ENCODE data around the gene KHNYN. TPM values are rescaled to one million over a fixed set of nuclear protein-coding genes. Genes with fewer than 3 reads are reported as not detected.

KHNYN gene
- total RNA-seq, 1 experiment from 2014 or later: 33.2 TPM

DNA sequence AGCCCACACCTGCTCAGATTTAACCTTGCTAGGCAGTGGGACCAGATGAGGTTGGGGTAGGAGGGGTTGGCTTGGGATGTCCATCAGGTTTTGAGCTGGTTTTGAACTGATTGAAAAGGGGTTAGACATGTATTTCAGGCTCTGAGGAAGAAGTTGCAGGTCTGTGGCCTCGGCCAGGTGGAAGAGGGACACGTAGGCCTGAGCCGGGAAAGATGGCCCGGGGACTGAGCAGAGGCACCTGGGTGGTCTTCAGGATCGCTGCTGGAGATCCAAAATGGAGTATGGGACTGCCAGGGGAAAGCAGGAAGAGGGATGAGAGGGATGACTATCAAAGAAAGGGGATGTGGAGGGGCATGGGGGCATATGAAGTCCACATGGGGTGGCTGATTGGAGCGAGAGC, 23.3 kb upstream of the KHNYN start (continued):
- TF ChIP-seq, protein P1, sequence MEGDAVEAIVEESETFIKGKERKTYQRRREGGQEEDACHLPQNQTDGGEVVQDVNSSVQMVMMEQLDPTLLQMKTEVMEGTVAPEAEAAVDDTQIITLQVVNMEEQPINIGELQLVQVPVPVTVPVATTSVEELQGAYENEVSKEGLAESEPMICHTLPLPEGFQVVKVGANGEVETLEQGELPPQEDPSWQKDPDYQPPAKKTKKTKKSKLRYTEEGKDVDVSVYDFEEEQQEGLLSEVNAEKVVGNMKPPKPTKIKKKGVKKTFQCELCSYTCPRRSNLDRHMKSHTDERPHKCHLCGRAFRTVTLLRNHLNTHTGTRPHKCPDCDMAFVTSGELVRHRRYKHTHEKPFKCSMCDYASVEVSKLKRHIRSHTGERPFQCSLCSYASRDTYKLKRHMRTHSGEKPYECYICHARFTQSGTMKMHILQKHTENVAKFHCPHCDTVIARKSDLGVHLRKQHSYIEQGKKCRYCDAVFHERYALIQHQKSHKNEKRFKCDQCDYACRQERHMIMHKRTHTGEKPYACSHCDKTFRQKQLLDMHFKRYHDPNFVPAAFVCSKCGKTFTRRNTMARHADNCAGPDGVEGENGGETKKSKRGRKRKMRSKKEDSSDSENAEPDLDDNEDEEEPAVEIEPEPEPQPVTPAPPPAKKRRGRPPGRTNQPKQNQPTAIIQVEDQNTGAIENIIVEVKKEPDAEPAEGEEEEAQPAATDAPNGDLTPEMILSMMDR (IDR thresholded peaks at IDR 0.05): no peak
- TF ChIP-seq NR3C1 (CRISPR knock-in tag; conservative IDR thresholded peaks at IDR 0.05; ENCODE audit: low read depth) (no peak), SMAD3 (CRISPR knock-in tag; IDR thresholded peaks at IDR 0.05; ENCODE audit: borderline replicate concordance) (no peak), SP1 (CRISPR knock-in tag; conservative IDR thresholded peaks at IDR 0.05) (no peak), KAT7 (CRISPR knock-in tag; IDR thresholded peaks at IDR 0.05; ENCODE audit: borderline replicate concordance) (no peak)
- TF ChIP-seq, protein P2, sequence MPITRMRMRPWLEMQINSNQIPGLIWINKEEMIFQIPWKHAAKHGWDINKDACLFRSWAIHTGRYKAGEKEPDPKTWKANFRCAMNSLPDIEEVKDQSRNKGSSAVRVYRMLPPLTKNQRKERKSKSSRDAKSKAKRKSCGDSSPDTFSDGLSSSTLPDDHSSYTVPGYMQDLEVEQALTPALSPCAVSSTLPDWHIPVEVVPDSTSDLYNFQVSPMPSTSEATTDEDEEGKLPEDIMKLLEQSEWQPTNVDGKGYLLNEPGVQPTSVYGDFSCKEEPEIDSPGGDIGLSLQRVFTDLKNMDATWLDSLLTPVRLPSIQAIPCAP (CRISPR knock-in tag; IDR thresholded peaks at IDR 0.05): no peak

DNA sequence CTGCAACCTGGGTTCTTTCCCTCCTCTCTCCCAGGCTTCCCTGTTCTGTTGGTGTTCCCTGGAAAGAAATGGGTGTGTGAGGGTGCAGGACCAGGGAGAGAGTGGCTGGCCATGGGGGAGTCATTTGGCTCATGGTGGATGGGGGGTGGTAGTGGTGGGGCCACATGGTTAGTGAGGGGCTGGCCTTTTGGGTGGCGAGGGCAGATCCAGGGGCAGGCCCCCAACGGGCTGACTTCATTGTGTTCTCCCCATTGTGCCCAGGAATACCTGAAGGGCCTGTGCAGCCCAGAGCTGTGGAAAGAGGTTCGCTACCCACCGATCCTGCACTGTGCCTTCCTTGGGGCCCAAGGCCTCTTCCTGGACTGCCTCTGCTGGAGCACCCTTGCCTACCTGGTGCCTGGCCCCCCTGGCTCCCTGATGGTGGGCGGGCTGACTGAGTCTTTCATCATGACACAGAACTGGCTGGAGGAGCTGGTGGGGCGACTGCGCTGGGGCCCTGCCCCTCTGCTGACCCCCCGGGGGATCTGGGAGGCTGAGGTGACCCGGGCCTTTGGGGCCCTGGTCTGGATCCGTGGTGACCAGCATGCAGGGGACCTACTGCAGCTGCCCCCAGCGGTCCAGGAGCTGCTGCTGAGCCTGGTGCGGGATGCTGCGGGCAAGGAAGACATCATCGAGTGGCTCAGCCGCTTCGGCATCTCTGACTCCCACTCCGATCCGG, 22.0 kb upstream of the KHNYN start:
- no peak for ATAC-seq
- ChIA-PET CTCF (interaction anchor here (0.8 to 2.6 kb wide), 9 partner anchors 9 to 75 kb away, joined by 3 to 18 read pairs (median 5); partner anchors contain the start of gene KHNYN), POLR2A (interaction anchor here (1.3 kb wide), 1 partner anchor 24 kb away, joined by 3 read pairs; no protein-coding TSS in a partner anchor)
- Mint-ChIP-seq H3K4me3 (no peak overlapping the region), H3K9me3 (no peaks in the 10 kb centered on the region), H3K36me3 (no peaks in the 10 kb centered on the region), H3K4me1 (peaks cover 15% of the 10 kb centered on the region), H3K27me3 (ENCODE audit: low read depth) (no peaks in the 10 kb centered on the region), H3K27ac (no peak overlapping the region)
- no peak for TF ChIP-seq ZNF396 (CRISPR knock-in tag; IDR thresholded peaks at IDR 0.05; ENCODE audit: borderline replicate concordance)
- TF ChIP-seq IRF2 (CRISPR knock-in tag; IDR thresholded peaks at IDR 0.05; ENCODE audit: borderline replicate concordance, low read depth): no peak
- no peak for TF ChIP-seq ZNF138 (CRISPR knock-in tag; conservative IDR thresholded peaks at IDR 0.05)
- TF ChIP-seq HMGA2 (CRISPR knock-in tag; IDR thresholded peaks at IDR 0.05): no peak
- no peak for DNase-seq (ENCODE audit: low spot score)

DNA sequence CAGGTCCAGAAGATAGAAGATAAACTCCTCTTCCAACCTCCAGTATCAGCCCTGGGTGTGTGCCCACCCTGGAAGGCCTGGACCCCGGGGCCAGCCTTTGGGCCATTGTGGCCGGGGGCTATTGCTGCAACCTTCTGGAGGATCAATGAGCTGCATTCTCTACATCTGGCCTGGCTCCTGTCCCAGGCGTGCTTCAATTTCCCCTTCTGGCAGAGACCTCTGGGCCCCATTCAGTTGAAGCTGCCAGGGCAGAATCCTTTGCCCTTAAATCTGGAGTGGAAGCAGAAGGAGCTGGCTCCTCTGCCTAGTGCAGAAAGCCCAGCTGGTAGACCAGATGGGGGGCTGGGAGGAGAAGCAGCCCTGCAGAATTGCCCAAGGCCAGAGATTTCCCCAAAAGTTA, 21.0 kb upstream of the KHNYN start:
- ChIA-PET CTCF (interaction anchor here (0.7 to 2.6 kb wide), 8 partner anchors 10 to 77 kb away, joined by 3 to 18 read pairs (median 4); partner anchors contain the start of gene NYNRIN), POLR2A (no interaction called here)
- Mint-ChIP-seq H3K4me3 (no peak overlapping the region), H3K27ac (no peak overlapping the region), H3K9me3 (no peaks in the 10 kb centered on the region), H3K36me3 (peaks cover 4% of the 10 kb centered on the region; the same call in 1 of the 2 replicates), H3K27me3 (ENCODE audit: low read depth) (no peaks in the 10 kb centered on the region), H3K4me1 (peaks cover 5% of the 10 kb centered on the region; the same call in 1 of the 2 replicates)
- DNase-seq (ENCODE audit: low spot score): no peak
- no peak for ATAC-seq
- TF ChIP-seq, protein P3, sequence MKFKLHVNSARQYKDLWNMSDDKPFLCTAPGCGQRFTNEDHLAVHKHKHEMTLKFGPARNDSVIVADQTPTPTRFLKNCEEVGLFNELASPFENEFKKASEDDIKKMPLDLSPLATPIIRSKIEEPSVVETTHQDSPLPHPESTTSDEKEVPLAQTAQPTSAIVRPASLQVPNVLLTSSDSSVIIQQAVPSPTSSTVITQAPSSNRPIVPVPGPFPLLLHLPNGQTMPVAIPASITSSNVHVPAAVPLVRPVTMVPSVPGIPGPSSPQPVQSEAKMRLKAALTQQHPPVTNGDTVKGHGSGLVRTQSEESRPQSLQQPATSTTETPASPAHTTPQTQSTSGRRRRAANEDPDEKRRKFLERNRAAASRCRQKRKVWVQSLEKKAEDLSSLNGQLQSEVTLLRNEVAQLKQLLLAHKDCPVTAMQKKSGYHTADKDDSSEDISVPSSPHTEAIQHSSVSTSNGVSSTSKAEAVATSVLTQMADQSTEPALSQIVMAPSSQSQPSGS (CRISPR knock-in tag; IDR thresholded peaks at IDR 0.05; ENCODE audit: borderline replicate concordance, low read depth): no peak
- TF ChIP-seq, protein P4, sequence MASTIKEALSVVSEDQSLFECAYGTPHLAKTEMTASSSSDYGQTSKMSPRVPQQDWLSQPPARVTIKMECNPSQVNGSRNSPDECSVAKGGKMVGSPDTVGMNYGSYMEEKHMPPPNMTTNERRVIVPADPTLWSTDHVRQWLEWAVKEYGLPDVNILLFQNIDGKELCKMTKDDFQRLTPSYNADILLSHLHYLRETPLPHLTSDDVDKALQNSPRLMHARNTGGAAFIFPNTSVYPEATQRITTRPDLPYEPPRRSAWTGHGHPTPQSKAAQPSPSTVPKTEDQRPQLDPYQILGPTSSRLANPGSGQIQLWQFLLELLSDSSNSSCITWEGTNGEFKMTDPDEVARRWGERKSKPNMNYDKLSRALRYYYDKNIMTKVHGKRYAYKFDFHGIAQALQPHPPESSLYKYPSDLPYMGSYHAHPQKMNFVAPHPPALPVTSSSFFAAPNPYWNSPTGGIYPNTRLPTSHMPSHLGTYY (CRISPR knock-in tag; IDR thresholded peaks at IDR 0.05): no peak
- TF ChIP-seq CREM (CRISPR knock-in tag; IDR thresholded peaks at IDR 0.05): no peak
- TF ChIP-seq, protein P5, sequence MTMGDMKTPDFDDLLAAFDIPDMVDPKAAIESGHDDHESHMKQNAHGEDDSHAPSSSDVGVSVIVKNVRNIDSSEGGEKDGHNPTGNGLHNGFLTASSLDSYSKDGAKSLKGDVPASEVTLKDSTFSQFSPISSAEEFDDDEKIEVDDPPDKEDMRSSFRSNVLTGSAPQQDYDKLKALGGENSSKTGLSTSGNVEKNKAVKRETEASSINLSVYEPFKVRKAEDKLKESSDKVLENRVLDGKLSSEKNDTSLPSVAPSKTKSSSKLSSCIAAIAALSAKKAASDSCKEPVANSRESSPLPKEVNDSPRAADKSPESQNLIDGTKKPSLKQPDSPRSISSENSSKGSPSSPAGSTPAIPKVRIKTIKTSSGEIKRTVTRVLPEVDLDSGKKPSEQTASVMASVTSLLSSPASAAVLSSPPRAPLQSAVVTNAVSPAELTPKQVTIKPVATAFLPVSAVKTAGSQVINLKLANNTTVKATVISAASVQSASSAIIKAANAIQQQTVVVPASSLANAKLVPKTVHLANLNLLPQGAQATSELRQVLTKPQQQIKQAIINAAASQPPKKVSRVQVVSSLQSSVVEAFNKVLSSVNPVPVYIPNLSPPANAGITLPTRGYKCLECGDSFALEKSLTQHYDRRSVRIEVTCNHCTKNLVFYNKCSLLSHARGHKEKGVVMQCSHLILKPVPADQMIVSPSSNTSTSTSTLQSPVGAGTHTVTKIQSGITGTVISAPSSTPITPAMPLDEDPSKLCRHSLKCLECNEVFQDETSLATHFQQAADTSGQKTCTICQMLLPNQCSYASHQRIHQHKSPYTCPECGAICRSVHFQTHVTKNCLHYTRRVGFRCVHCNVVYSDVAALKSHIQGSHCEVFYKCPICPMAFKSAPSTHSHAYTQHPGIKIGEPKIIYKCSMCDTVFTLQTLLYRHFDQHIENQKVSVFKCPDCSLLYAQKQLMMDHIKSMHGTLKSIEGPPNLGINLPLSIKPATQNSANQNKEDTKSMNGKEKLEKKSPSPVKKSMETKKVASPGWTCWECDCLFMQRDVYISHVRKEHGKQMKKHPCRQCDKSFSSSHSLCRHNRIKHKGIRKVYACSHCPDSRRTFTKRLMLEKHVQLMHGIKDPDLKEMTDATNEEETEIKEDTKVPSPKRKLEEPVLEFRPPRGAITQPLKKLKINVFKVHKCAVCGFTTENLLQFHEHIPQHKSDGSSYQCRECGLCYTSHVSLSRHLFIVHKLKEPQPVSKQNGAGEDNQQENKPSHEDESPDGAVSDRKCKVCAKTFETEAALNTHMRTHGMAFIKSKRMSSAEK (CRISPR knock-in tag; IDR thresholded peaks at IDR 0.05; ENCODE audit: borderline replicate concordance): no peak
- TF ChIP-seq SMAD3 (CRISPR knock-in tag; IDR thresholded peaks at IDR 0.05; ENCODE audit: borderline replicate concordance): no peak
- no peak for TF ChIP-seq ZNF219 (CRISPR knock-in tag; IDR thresholded peaks at IDR 0.05; ENCODE audit: borderline replicate concordance)
- TF ChIP-seq ZNF121 (CRISPR knock-in tag; IDR thresholded peaks at IDR 0.05): no peak
- TF ChIP-seq ZNF671 (CRISPR knock-in tag; IDR thresholded peaks at IDR 0.05): no peak
- TF ChIP-seq ZNF416 (CRISPR knock-in tag; IDR thresholded peaks at IDR 0.05): no peak
- TF ChIP-seq, protein P6, sequence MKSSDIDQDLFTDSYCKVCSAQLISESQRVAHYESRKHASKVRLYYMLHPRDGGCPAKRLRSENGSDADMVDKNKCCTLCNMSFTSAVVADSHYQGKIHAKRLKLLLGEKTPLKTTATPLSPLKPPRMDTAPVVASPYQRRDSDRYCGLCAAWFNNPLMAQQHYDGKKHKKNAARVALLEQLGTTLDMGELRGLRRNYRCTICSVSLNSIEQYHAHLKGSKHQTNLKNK (CRISPR knock-in tag; IDR thresholded peaks at IDR 0.05): no peak
- TF ChIP-seq TEAD1 (CRISPR knock-in tag; IDR thresholded peaks at IDR 0.05): no peak
- TF ChIP-seq, protein P7, sequence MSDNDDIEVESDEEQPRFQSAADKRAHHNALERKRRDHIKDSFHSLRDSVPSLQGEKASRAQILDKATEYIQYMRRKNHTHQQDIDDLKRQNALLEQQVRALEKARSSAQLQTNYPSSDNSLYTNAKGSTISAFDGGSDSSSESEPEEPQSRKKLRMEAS (CRISPR knock-in tag; IDR thresholded peaks at IDR 0.05): no peak

All from WTC11 (cell line).